H9 (cell line): Measurements from ENCODE around the gene APOA1. TPM values are rescaled to one million over a fixed set of nuclear protein-coding genes. Genes with fewer than 3 reads are reported as not detected.
A peak's percentile ranks its signal among the peaks of the same experiment; 100 is the strongest.

Source experiments
- DNase-seq: peaks from one replicate; pipeline ENCODE4 v3.0.0-alpha.2; 2017
- H2AFZ ChIP-seq: one replicate; pipeline ENCODE4 v1.6.1; 2013; ENCODE audit warnings: mild to moderate bottlenecking, low read length, control low read depth, moderate library complexity
- H2AK5ac ChIP-seq: 2 replicates; pipeline ENCODE4 v1.6.1; 2013; ENCODE audit warnings: low read length, control low read depth, mixed read lengths; ENCODE audit not compliant: insufficient read length
- H2BK120ac ChIP-seq: one replicate; pipeline ENCODE4 v1.6.1; 2013; ENCODE audit warnings: low read depth, mild to moderate bottlenecking, low read length, control low read depth, inconsistent platforms; ENCODE audit not compliant: poor library complexity, severe bottlenecking
- H2BK12ac ChIP-seq: 2 replicates; pipeline ENCODE4 v1.6.1; 2013; ENCODE audit warnings: low read length, control low read depth, mixed read lengths, low read depth; ENCODE audit not compliant: insufficient read length
- H2BK15ac ChIP-seq: 2 replicates; pipeline ENCODE4 v1.6.1; 2013; ENCODE audit warnings: low read depth, low read length, control low read depth
- H2BK20ac ChIP-seq: one replicate; pipeline ENCODE4 v1.6.1; 2013; ENCODE audit warnings: low read depth, mild to moderate bottlenecking, low read length, control low read depth, inconsistent platforms; ENCODE audit not compliant: poor library complexity, severe bottlenecking
- H2BK5ac ChIP-seq: 2 replicates; pipeline ENCODE4 v1.6.1; 2013; ENCODE audit warnings: low read length, control low read depth, mixed read lengths; ENCODE audit not compliant: insufficient read length
- H3K14ac ChIP-seq: 2 replicates; pipeline ENCODE4 v1.6.1; 2013; ENCODE audit warnings: low read length, control low read depth; ENCODE audit not compliant: insufficient read depth
- H3K18ac ChIP-seq: 2 replicates; pipeline ENCODE4 v1.6.1; 2013; ENCODE audit warnings: low read depth, mild to moderate bottlenecking, mixed read lengths, low read length, control low read depth; ENCODE audit not compliant: insufficient read length
- H3K23ac ChIP-seq: 2 replicates; pipeline ENCODE4 v1.6.1; 2013; ENCODE audit warnings: low read length, control low read depth, mixed read lengths, low read depth; ENCODE audit not compliant: insufficient read length
- H3K23me2 ChIP-seq: 2 replicates; pipeline ENCODE4 v1.6.1; 2013; ENCODE audit warnings: low read depth, mild to moderate bottlenecking, mixed read lengths, low read length, control low read depth; ENCODE audit not compliant: insufficient read length, poor library complexity, severe bottlenecking
- H3K27ac ChIP-seq: 2 replicates; pipeline ENCODE4 v1.5.1; 2013; ENCODE audit warnings: low read length, control low read depth, mixed read lengths, low read depth; ENCODE audit not compliant: insufficient read length
- H3K27me3 ChIP-seq: 2 replicates; pipeline ENCODE4 v1.6.1; 2013; ENCODE audit warnings: low read length, control low read depth, inconsistent platforms; ENCODE audit not compliant: insufficient read depth
- H3K4ac ChIP-seq: 2 replicates; pipeline ENCODE4 v1.6.1; 2013; ENCODE audit warnings: low read depth, mild to moderate bottlenecking, control low read depth, inconsistent platforms, low read length, moderate library complexity
- H3K4me1 ChIP-seq: 2 replicates; pipeline ENCODE4 v1.6.1; 2013; ENCODE audit warnings: low read length, control low read depth, inconsistent platforms; ENCODE audit not compliant: insufficient read depth
- H3K4me2 ChIP-seq: 2 replicates; pipeline ENCODE4 v1.6.1; 2013; ENCODE audit warnings: low read length, control low read depth, mixed read lengths; ENCODE audit not compliant: insufficient read length, insufficient read depth
- H3K56ac ChIP-seq: 2 replicates; pipeline ENCODE4 v1.6.1; 2013; ENCODE audit warnings: low read depth, mild to moderate bottlenecking, mixed read lengths, low read length, control low read depth; ENCODE audit not compliant: insufficient read length
- H3K79me1 ChIP-seq: 2 replicates; pipeline ENCODE4 v1.6.1; 2013; ENCODE audit warnings: low read depth, mild to moderate bottlenecking, moderate library complexity, low read length, control low read depth, inconsistent platforms; ENCODE audit not compliant: insufficient read depth, poor library complexity, severe bottlenecking
- H3K79me2 ChIP-seq: 2 replicates; pipeline ENCODE4 v1.6.1; 2013; ENCODE audit warnings: low read length, control low read depth, inconsistent platforms; ENCODE audit not compliant: insufficient read depth
- H3K9ac ChIP-seq: 2 replicates; pipeline ENCODE4 v1.6.1; 2013; ENCODE audit warnings: low read length, control low read depth, mixed read lengths; ENCODE audit not compliant: insufficient read length; ENCODE audit errors: extremely low read depth
- H3K9me3 ChIP-seq: one replicate; pipeline ENCODE4 v1.6.1; 2013; ENCODE audit warnings: low read depth, low read length, inconsistent platforms; ENCODE audit not compliant: control insufficient read depth
- H3T11ph ChIP-seq: one replicate; pipeline ENCODE4 v1.6.1; 2013; ENCODE audit warnings: mild to moderate bottlenecking, low read length, control low read depth, inconsistent platforms
- H4K20me1 ChIP-seq: one replicate; pipeline ENCODE4 v1.6.1; 2013; ENCODE audit not compliant: control insufficient read depth, insufficient read length, insufficient read depth
- H4K5ac ChIP-seq: 2 replicates; pipeline ENCODE4 v1.6.1; 2013; ENCODE audit warnings: low read depth, mild to moderate bottlenecking, mixed read lengths, low read length, control low read depth; ENCODE audit not compliant: insufficient read length
- H4K8ac ChIP-seq: replicated peaks from 2 replicates; pipeline ENCODE4 v1.6.1; 2013; ENCODE audit warnings: low read length, control low read depth, mixed read lengths, low read depth; ENCODE audit not compliant: insufficient read length
- H4K91ac ChIP-seq: 2 replicates; pipeline ENCODE4 v1.6.1; 2013; ENCODE audit warnings: low read depth, mild to moderate bottlenecking, moderate library complexity, mixed read lengths, low read length, control low read depth; ENCODE audit not compliant: insufficient read length
- H3K27ac Mint-ChIP-seq, 3 experiments: 2 replicates in 2 of 3; 3 replicates in 1 of 3; pipeline ENCODE4 v1.8.0; 2020 to 2021; ENCODE audit warnings: mixed read lengths in 3 of 3, mild to moderate bottlenecking in 1 of 3, moderate library complexity in 1 of 3
- H3K27me3 Mint-ChIP-seq: 2 replicates; pipeline ENCODE4 v1.8.0; 2021; ENCODE audit warnings: low read depth, mild to moderate bottlenecking, moderate library complexity, mixed read lengths
- H3K36me3 Mint-ChIP-seq, 3 experiments: 2 replicates in 2 of 3; 3 replicates in 1 of 3; pipeline ENCODE4 v1.8.0; 2020 to 2021; ENCODE audit warnings: low read depth in 3 of 3, mixed read lengths in 3 of 3; ENCODE audit not compliant: insufficient read depth in 1 of 3
- H3K4me1 Mint-ChIP-seq, 2 experiments: 2 replicates each; pipeline ENCODE4 v1.8.0; 2020; ENCODE audit warnings: mixed read lengths in 2 of 2
- H3K4me3 Mint-ChIP-seq, 2 experiments: 2 replicates in 1 of 2; 3 replicates in 1 of 2; pipeline ENCODE4 v1.8.0; 2020 to 2021; ENCODE audit warnings: mild to moderate bottlenecking in 2 of 2, mixed read lengths in 2 of 2, moderate library complexity in 1 of 2
- H3K9me3 Mint-ChIP-seq, 2 experiments: 2 replicates in 1 of 2; 3 replicates in 1 of 2; pipeline ENCODE4 v1.8.0; 2020; ENCODE audit warnings: mild to moderate bottlenecking in 2 of 2, mixed read lengths in 2 of 2, moderate library complexity in 1 of 2
- WGBS: extraction: QIAGEN DNeasy Blood & Tissue Kit; methylation state at CpG from one replicate; pipeline ENCODE4 v1.1.7; 2013; ENCODE audit warnings: missing lambda C conversion rate, low lambda C conversion rate, mixed read lengths; ENCODE audit not compliant: insufficient read length; ENCODE audit errors: extremely low coverage; 5-methylcytosine and 5-hydroxymethylcytosine counted together
- total RNA-seq: library from RNA; stranded (reverse); gene quantifications from 2 replicates; pipeline ENCODE4 v1.2.1, GENCODE V29; 2021
- TF ChIP-seq, protein P1 (sequence below): fragments of 200-600 bp; sonication (generic); conservative IDR thresholded peaks from 3 replicates; pipeline ENCODE4 v1.8.0; 2021; ENCODE audit warnings: antibody characterized with exemption, mild to moderate bottlenecking

Gene APOA1
- total RNA-seq, 1 experiment from 2014 or later, result 0.68 TPM

DNA sequence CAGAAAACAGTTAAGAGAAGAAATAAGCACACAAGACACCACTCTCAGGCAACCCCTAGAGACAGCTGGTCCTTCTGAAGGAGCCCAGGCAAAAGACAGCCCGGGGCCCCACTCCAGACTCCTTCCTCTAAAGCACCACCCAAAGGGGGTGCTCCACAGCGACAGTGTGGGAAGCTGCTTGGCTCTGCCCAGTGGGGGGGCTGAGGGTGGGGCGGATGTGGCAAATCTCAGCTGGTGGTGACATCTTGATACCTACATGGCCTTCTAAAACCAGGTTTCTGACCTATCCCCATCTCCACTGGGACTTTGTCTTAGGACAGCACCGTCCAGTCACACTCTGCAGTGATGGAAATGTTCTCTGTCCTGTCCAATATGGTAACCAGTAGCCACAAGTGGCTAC lies 10.2 kb upstream of the APOA1 start:
- TF ChIP-seq, protein P1, sequence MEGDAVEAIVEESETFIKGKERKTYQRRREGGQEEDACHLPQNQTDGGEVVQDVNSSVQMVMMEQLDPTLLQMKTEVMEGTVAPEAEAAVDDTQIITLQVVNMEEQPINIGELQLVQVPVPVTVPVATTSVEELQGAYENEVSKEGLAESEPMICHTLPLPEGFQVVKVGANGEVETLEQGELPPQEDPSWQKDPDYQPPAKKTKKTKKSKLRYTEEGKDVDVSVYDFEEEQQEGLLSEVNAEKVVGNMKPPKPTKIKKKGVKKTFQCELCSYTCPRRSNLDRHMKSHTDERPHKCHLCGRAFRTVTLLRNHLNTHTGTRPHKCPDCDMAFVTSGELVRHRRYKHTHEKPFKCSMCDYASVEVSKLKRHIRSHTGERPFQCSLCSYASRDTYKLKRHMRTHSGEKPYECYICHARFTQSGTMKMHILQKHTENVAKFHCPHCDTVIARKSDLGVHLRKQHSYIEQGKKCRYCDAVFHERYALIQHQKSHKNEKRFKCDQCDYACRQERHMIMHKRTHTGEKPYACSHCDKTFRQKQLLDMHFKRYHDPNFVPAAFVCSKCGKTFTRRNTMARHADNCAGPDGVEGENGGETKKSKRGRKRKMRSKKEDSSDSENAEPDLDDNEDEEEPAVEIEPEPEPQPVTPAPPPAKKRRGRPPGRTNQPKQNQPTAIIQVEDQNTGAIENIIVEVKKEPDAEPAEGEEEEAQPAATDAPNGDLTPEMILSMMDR, result no peak
- no peak overlapping the region for H3T11ph ChIP-seq
- H4K5ac ChIP-seq, result no peak overlapping the region
- H2BK12ac ChIP-seq, result no peak overlapping the region
- no peaks in the 10 kb centered on the region for H3K9me3 ChIP-seq
- no peaks in the 10 kb centered on the region for H3K27me3 ChIP-seq
- no peak overlapping the region for H4K91ac ChIP-seq
- no peak overlapping the region for H4K8ac ChIP-seq
- no peak overlapping the region for H3K23ac ChIP-seq
- H2AFZ ChIP-seq, result no peak overlapping the region
- Mint-ChIP-seq H3K27ac (peak overlapping the region in 1 of 3 experiments; percentile 46; a peak in 1 of 7 replicates), H3K27me3 (no peaks in the 10 kb centered on the region), H3K4me1 (no peaks in the 10 kb centered on the region), H3K36me3 (peaks cover 10 to 53% (median 49%) of the 10 kb centered on the region in 3 experiments; a peak in 6 of 7 replicates), H3K9me3 (no peaks in the 10 kb centered on the region), H3K4me3 (no peak overlapping the region)
- no peak overlapping the region for H2AK5ac ChIP-seq
- DNase-seq, result no peak
- no peak overlapping the region for H2BK20ac ChIP-seq
- no peaks in the 10 kb centered on the region for H3K23me2 ChIP-seq
- H3K27ac ChIP-seq, result no peak overlapping the region
- no peak overlapping the region for H3K14ac ChIP-seq
- no peaks in the 10 kb centered on the region for H3K79me2 ChIP-seq
- H2BK15ac ChIP-seq, result no peak overlapping the region
- no peaks in the 10 kb centered on the region for H4K20me1 ChIP-seq
- no peak overlapping the region for H3K18ac ChIP-seq
- no peaks in the 10 kb centered on the region for H3K4me1 ChIP-seq
- H2BK120ac ChIP-seq, result no peak overlapping the region
- no peak overlapping the region for H3K9ac ChIP-seq
- no CpG with 5 or more reads among the region's 4 CpGs for WGBS
- no peak overlapping the region for H3K56ac ChIP-seq
- H2BK5ac ChIP-seq, result no peak overlapping the region
- no peak overlapping the region for H3K4ac ChIP-seq
- no peak overlapping the region for H3K4me2 ChIP-seq
- H3K79me1 ChIP-seq, result no peaks in the 10 kb centered on the region
